Peyer's patch (tissue), 4 donors: Measurements from ENCODE around the gene ADCY9.

ENCODE experiments used
- CTCF ChIP-seq, 6 experiments: fragments of 450-650 bp in 4 of 6; fragments of 200-600 bp in 2 of 6; sonication (generic) in 1 of 6; IDR thresholded peaks; one replicate each; pipeline ENCODE4 v1.5.1; 2017 to 2019; ENCODE audit warnings: antibody characterized with exemption in 6 of 6, mild to moderate bottlenecking in 3 of 6, moderate library complexity in 1 of 6
- POLR2A ChIP-seq, 2 donors: fragments of 450-650 bp; IDR thresholded peaks; one replicate each; pipeline ENCODE4 v1.5.1; 2017; ENCODE audit warnings: antibody characterized with exemption in 2 of 2, mild to moderate bottlenecking in 2 of 2, moderate library complexity in 2 of 2

GRCh38 chr16:4091240-4092012, 24.8 kb downstream of the ADCY9 start:
- TF ChIP-seq CTCF (IDR thresholded peaks at IDR 0.05) (no peak), POLR2A (IDR thresholded peaks at IDR 0.05) (no peak)
